Esophagus muscularis mucosa (tissue), 4 donors: Measurements from ENCODE around the gene MMP24OS. TPM values are rescaled to one million over a fixed set of nuclear protein-coding genes. Genes with fewer than 3 reads are reported as not detected.

ENCODE experiments used
- DNase-seq: peaks from one replicate; pipeline ENCODE4 v3.0.0-alpha.2; 2017; ENCODE audit errors: extremely low spot score
- H3K27ac ChIP-seq, 4 donors: fragments of 200-600 bp; sonication (generic); replicated peaks in 1 of 4; 1 replicate in 3 of 4; 2 replicates in 1 of 4; pipeline ENCODE4 v1.5.1; 2016 to 2019; ENCODE audit warnings: mild to moderate bottlenecking in 1 of 4
- H3K27me3 ChIP-seq, 4 donors: fragments of 200-600 bp; sonication (generic); one replicate each; pipeline versions ENCODE4 v1.5.1 to v1.6.0; 2016 to 2019
- H3K36me3 ChIP-seq, 4 donors: fragments of 200-600 bp; sonication (generic); one replicate each; pipeline ENCODE4 v1.5.1; 2016 to 2019
- H3K4me1 ChIP-seq, 4 donors: fragments of 200-600 bp; sonication (generic); one replicate each; pipeline ENCODE4 v1.5.1; 2016 to 2019
- H3K4me3 ChIP-seq, 4 donors: fragments of 200-600 bp; sonication (generic); 1 replicate in 2 of 4; 2 replicates in 2 of 4; pipeline ENCODE4 v1.5.1; 2016 to 2019; ENCODE audit warnings: mild to moderate bottlenecking in 4 of 4, moderate library complexity in 1 of 4
- H3K9me3 ChIP-seq, 4 donors: fragments of 200-600 bp; sonication (generic); 1 replicate in 3 of 4; 2 replicates in 1 of 4; pipeline ENCODE4 v1.5.1; 2016 to 2019
- EP300 ChIP-seq: sonication (generic); formaldehyde crosslinking; IDR thresholded peaks from one replicate; pipeline ENCODE4 v1.6.1; 2017; ENCODE audit warnings: antibody characterized with exemption
- POLR2A ChIP-seq: fragments of 450-650 bp; IDR thresholded peaks from one replicate; pipeline ENCODE4 v1.6.1; 2017; ENCODE audit warnings: antibody characterized with exemption, moderate library complexity, mild to moderate bottlenecking, low read depth
- POLR2AphosphoS5 ChIP-seq, 2 donors: sonication (generic); formaldehyde crosslinking; IDR thresholded peaks; one replicate each; pipeline ENCODE4 v1.6.1; 2017; ENCODE audit warnings: antibody characterized with exemption in 2 of 2
- WGBS: methylation state at CpG from one replicate; pipeline ENCODE4 v1.1.5; 2018; 5-methylcytosine and 5-hydroxymethylcytosine counted together
- intact Hi-C: fragments of 100-400 bp; cut with DNase I; formaldehyde crosslinking; loops from one replicate; pipeline ENCODE4 v1.15.1; 2023
- total RNA-seq, 4 donors: library from RNA; depleted of rRNA; stranded (reverse); fragments of >200 nt; gene quantifications; one replicate each; pipeline versions ENCODE4 v1.1.0 to v1.2.1, GENCODE V29; 2016
- TF ChIP-seq, protein P1 (sequence below), 3 experiments: fragments of 200-600 bp in 2 of 3; fragments of 450-650 bp in 1 of 3; sonication (generic) in 2 of 3; IDR thresholded peaks; one replicate each; pipeline ENCODE4 v1.5.1; 2017 to 2019; ENCODE audit warnings: antibody characterized with exemption in 3 of 3, mild to moderate bottlenecking in 2 of 3, moderate library complexity in 1 of 3

MMP24OS gene
- total RNA-seq, 4 donors from 2014 or later: 27.7 to 37.8 (median 32.0) TPM

DNA sequence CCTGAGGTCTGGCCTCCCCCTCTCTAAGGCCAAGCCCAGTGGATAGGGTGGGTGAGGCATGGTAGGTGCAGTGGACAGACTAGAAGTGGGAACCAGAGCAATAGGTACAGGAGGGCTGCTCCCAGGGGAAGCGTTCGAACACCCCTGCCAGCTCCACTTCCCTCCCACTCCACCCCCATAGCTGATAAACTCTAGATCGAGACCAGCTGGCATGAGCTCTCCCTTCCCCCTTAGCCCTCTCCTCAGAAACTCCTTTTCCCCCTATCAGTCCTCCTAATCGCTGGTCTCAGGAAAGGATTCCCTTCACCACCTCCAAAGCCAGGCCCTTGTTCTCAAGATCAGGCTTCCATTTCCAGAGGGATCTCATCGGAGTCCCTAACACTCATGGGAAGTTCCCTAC, 20.3 kb upstream of the MMP24OS start:
- no peak overlapping the region for H3K27ac ChIP-seq
- H3K4me3 ChIP-seq: no peak overlapping the region
- peaks cover 0 to 35% (median 0%) of the 10 kb centered on the region in 4 donors for H3K27me3 ChIP-seq
- intact Hi-C loops: no loop called here
- TF ChIP-seq POLR2AphosphoS5 (IDR thresholded peaks at IDR 0.05) (no peak), EP300 (no peak), POLR2A (no peak)
- TF ChIP-seq, protein P1, sequence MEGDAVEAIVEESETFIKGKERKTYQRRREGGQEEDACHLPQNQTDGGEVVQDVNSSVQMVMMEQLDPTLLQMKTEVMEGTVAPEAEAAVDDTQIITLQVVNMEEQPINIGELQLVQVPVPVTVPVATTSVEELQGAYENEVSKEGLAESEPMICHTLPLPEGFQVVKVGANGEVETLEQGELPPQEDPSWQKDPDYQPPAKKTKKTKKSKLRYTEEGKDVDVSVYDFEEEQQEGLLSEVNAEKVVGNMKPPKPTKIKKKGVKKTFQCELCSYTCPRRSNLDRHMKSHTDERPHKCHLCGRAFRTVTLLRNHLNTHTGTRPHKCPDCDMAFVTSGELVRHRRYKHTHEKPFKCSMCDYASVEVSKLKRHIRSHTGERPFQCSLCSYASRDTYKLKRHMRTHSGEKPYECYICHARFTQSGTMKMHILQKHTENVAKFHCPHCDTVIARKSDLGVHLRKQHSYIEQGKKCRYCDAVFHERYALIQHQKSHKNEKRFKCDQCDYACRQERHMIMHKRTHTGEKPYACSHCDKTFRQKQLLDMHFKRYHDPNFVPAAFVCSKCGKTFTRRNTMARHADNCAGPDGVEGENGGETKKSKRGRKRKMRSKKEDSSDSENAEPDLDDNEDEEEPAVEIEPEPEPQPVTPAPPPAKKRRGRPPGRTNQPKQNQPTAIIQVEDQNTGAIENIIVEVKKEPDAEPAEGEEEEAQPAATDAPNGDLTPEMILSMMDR (IDR thresholded peaks at IDR 0.05): no peak
- WGBS: 83% methylated on average over 5 of the region's 5 CpGs
- H3K9me3 ChIP-seq: no peaks in the 10 kb centered on the region
- H3K4me1 ChIP-seq: peaks cover 0 to 16% (median 16%) of the 10 kb centered on the region in 4 donors
- no peaks in the 10 kb centered on the region for H3K36me3 ChIP-seq
- no peak for DNase-seq

DNA sequence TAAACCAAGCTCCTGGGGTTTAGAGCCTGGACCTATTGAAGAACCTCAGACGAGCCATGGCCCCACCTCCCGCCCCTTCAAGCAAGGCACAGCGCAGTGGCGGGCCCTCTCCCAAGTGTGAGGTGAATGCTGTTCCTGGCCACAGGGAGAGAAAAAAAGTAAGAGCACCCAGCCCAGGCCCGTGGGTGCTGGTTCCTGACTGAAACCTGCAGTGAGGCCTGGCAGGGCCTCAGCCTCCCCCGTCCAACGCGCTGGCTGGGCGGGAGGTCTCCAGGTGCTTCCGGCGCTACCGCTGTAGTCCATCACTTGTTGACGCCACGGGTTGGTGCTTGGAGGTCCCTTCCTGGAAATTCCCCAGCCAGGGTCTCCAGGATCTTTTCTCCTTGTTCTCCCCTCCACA, 19.8 kb upstream of the MMP24OS start:
- Histone ChIP-seq H3K4me1 (peaks cover 0 to 10% (median 10%) of the 10 kb centered on the region in 4 donors), H3K9me3 (no peaks in the 10 kb centered on the region), H3K36me3 (no peaks in the 10 kb centered on the region), H3K27ac (no peak overlapping the region), H3K4me3 (no peak overlapping the region), H3K27me3 (peaks cover 0 to 41% (median 0%) of the 10 kb centered on the region in 4 donors)
- intact Hi-C loops: no loop called here
- TF ChIP-seq POLR2A (no peak), POLR2AphosphoS5 (IDR thresholded peaks at IDR 0.05) (no peak), EP300 (no peak)
- 97% methylated on average over 9 of the region's 14 CpGs for WGBS
- DNase-seq: no peak

DNA sequence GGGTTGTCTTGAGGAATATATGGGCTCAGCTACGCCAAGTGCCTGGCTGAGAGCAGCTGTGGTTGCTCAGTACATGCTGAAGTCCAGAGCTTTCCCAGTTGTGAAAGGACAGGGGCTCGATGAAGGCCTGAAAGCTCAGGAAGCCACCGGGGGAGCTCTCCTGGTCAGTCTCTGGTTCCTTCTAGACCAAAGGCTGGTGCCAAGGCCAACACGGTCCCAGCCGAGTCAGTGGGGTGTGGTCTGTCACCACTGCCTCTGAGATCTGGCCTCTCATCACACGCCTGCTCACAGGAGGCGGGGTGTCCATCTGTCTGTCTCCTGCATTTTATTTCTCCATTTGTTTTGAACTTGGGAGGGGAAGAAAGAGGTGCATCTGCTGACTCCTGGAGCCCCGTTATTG, 19.2 kb upstream of the MMP24OS start:
- no peak overlapping the region for H3K4me3 ChIP-seq
- H3K27ac ChIP-seq: no peak overlapping the region
- H3K27me3 ChIP-seq: peaks cover 0 to 45% (median 0%) of the 10 kb centered on the region in 4 donors
- no peak for DNase-seq
- TF ChIP-seq, protein P1 (IDR thresholded peaks at IDR 0.05): no peak
- TF ChIP-seq POLR2AphosphoS5 (IDR thresholded peaks at IDR 0.05) (no peak), EP300 (no peak), POLR2A (no peak)
- H3K9me3 ChIP-seq: no peaks in the 10 kb centered on the region
- H3K36me3 ChIP-seq: no peaks in the 10 kb centered on the region
- intact Hi-C loops: no loop called here
- WGBS: 69% methylated on average over 7 of the region's 8 CpGs
- peaks cover 0 to 5% (median 5%) of the 10 kb centered on the region in 4 donors for H3K4me1 ChIP-seq

DNA sequence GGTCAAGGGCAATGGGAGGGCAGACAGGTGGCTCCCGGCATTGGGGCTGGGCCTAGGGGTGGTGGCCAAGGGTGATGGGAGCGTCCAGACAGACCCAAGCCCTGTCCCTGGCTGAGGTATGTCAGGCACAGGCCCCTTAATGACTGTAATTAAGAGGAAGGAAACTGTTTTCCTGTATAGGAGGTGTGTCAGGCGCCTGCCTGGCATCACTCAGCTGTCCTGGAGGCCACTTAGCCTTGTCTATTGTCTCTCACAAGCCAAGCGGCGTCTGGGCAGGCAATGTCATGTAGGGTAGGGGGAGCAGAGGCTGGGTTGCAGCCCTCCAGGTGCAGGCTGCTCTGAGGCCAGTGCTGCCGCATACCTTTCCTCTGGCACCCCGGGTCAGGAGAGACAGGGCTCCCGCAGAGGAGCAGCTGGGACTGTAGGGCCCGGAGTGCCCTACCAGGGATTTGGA, 18.2 kb upstream of the MMP24OS start:
- Histone ChIP-seq H3K4me3 (no peak overlapping the region), H3K36me3 (no peaks in the 10 kb centered on the region), H3K4me1 (no peaks in the 10 kb centered on the region), H3K27me3 (peaks cover 0 to 50% (median 0%) of the 10 kb centered on the region in 4 donors), H3K27ac (no peak overlapping the region), H3K9me3 (no peaks in the 10 kb centered on the region)
- DNase-seq: no peak
- TF ChIP-seq, protein P1 (IDR thresholded peaks at IDR 0.05): no peak
- no peak for TF ChIP-seq POLR2A
- no peak for TF ChIP-seq POLR2AphosphoS5 (IDR thresholded peaks at IDR 0.05)
- 61% methylated on average over 6 of the region's 9 CpGs for WGBS
- intact Hi-C loops: no loop called here

DNA sequence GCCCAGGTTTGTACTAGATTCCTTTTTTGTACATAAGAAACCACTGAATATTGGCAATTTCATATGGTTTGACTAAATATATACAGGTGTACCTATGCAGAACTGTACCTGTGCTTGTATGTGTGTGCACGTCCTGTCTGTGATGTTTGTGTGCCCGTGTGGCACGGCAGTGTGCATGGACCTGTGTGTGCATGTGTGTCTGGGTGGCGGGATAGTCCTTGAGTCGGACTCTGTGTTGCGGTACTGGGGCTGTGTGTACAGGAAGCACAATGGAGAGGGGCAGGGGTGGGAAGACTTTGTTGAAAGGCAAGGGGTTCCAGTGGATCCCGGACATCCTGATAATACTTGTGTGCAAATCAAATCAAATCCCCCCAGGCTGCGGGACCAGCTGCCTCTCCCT, 17.8 kb upstream of the MMP24OS start:
- no peak overlapping the region for H3K27ac ChIP-seq
- no peak for DNase-seq
- no peaks in the 10 kb centered on the region for H3K9me3 ChIP-seq
- TF ChIP-seq POLR2A: no peak
- TF ChIP-seq, protein P1 (IDR thresholded peaks at IDR 0.05): no peak
- TF ChIP-seq EP300: no peak
- no peak for TF ChIP-seq POLR2AphosphoS5 (IDR thresholded peaks at IDR 0.05)
- intact Hi-C loops: no loop called here
- no peak overlapping the region for H3K4me3 ChIP-seq
- H3K27me3 ChIP-seq: peaks cover 0 to 50% (median 0%) of the 10 kb centered on the region in 4 donors
- 78% methylated on average over 8 of the region's 8 CpGs for WGBS
- no peaks in the 10 kb centered on the region for H3K4me1 ChIP-seq
- H3K36me3 ChIP-seq: no peaks in the 10 kb centered on the region
